BLaER1 treated with 17β-estradiol and CSF1 and Interleukin-3, amounts not matched to agents 10 nM and 100 nM (cell line): Measurements from ENCODE around the gene GPR150.
"Not testable (repeated sequence)": the region's sequence is repeated elsewhere in the genome, so short reads cannot be mapped to it uniquely, and the experiment has no call there.

Experiments used
- H3K27ac ChIP-seq, 11 experiments: shearing (Covaris generic); formaldehyde crosslinking; 2 replicates each; pipeline ENCODE4 v1.8.1; 2022
- H3K27me3 ChIP-seq, 11 experiments: shearing (Covaris generic); formaldehyde crosslinking; 2 replicates each; pipeline ENCODE4 v1.8.1; 2022
- H3K36me3 ChIP-seq, 11 experiments: shearing (Covaris generic); formaldehyde crosslinking; 2 replicates each; pipeline ENCODE4 v1.8.1; 2022
- H3K4me1 ChIP-seq, 10 experiments: shearing (Covaris generic); formaldehyde crosslinking; 2 replicates each; pipeline ENCODE4 v1.8.1; 2022
- H3K4me2 ChIP-seq, 11 experiments: shearing (Covaris generic); formaldehyde crosslinking; 2 replicates each; pipeline ENCODE4 v1.8.1; 2022
- H3K4me3 ChIP-seq, 10 experiments: shearing (Covaris generic); formaldehyde crosslinking; 2 replicates each; pipeline ENCODE4 v1.8.1; 2022
- H3K9ac ChIP-seq, 11 experiments: shearing (Covaris generic); formaldehyde crosslinking; 2 replicates each; pipeline ENCODE4 v1.8.1; 2022
- H3K9me3 ChIP-seq, 11 experiments: shearing (Covaris generic); formaldehyde crosslinking; replicated peaks in 1 of 11; 2 replicates each; pipeline ENCODE4 v1.8.1; 2022
- H4K20me1 ChIP-seq, 11 experiments: shearing (Covaris generic); formaldehyde crosslinking; 2 replicates each; pipeline ENCODE4 v1.8.1; 2022
- Cebpa-rat ChIP-seq, 11 experiments: shearing (Covaris generic); IDR thresholded peaks; 2 replicates each; pipeline ENCODE4 v1.8.1; 2022

The GPR150 gene

GRCh38 chr5:95628933-95629332 lies 9.0 kb downstream of the GPR150 start:
- peaks cover 0 to 19% (median 10%) of the 10 kb centered on the region in 11 experiments; a peak in 11 of 22 replicates for H3K9me3 ChIP-seq
- no peak overlapping the region for H3K27ac ChIP-seq
- no peak overlapping the region for H3K4me3 ChIP-seq
- no peaks in the 10 kb centered on the region for H3K27me3 ChIP-seq
- TF ChIP-seq Cebpa-rat (IDR thresholded peaks at IDR 0.05): no peak
- H3K9ac ChIP-seq: no peak overlapping the region
- H3K4me1 ChIP-seq: peaks cover 17 to 44% (median 36%) of the 10 kb centered on the region in 10 experiments; a peak in 19 of 20 replicates
- peak overlapping the region in 7 of 11 experiments; percentile 18 to 62 (median 33); a peak in 10 of 22 replicates for H3K4me2 ChIP-seq
- no peaks in the 10 kb centered on the region for H3K36me3 ChIP-seq
- H4K20me1 ChIP-seq: no peaks in the 10 kb centered on the region

GRCh38 chr5:95630394-95630917 lies 10.6 kb downstream of the GPR150 start:
- H3K4me2 ChIP-seq: peak overlapping the region in 10 of 11 experiments; percentile 0 to 69 (median 58); a peak in 17 of 22 replicates
- no peaks in the 10 kb centered on the region for H3K27me3 ChIP-seq
- peak overlapping the region in 3 of 11 experiments; percentile 1 to 33 (median 7); a peak in 1 of 22 replicates for H3K27ac ChIP-seq
- no peak overlapping the region for H3K4me3 ChIP-seq
- no peak overlapping the region for H3K9ac ChIP-seq
- peaks cover 17 to 44% (median 36%) of the 10 kb centered on the region in 10 experiments; a peak in 19 of 20 replicates for H3K4me1 ChIP-seq
- H4K20me1 ChIP-seq: no peaks in the 10 kb centered on the region
- TF ChIP-seq Cebpa-rat (IDR thresholded peaks at IDR 0.05): no peak
- H3K36me3 ChIP-seq: no peaks in the 10 kb centered on the region
- peaks cover 0 to 19% (median 10%) of the 10 kb centered on the region in 11 experiments; a peak in 11 of 22 replicates for H3K9me3 ChIP-seq

- no peak for TF ChIP-seq Cebpa-rat (IDR thresholded peaks at IDR 0.05)
- Histone ChIP-seq H3K27ac (peak overlapping the region in 5 of 11 experiments; percentile 7 to 44 (median 22); a peak in 4 of 22 replicates), H3K36me3 (no peaks in the 10 kb centered on the region), H3K9me3 (peaks cover 0 to 19% (median 10%) of the 10 kb centered on the region in 11 experiments; a peak in 11 of 22 replicates), H3K4me1 (peaks cover 17 to 44% (median 36%) of the 10 kb centered on the region in 10 experiments; a peak in 19 of 20 replicates), H3K4me2 (peak overlapping the region; percentile 19 to 69 (median 57); a peak in 20 of 22 replicates), H3K27me3 (no peaks in the 10 kb centered on the region), H4K20me1 (no peaks in the 10 kb centered on the region), H3K4me3 (no peak overlapping the region), H3K9ac (no peak overlapping the region)
Measured at GRCh38 chr5:95631255-95631958, 11.5 kb downstream of the GPR150 start.

GRCh38 chr5:95631991-95632675 lies 12.2 kb downstream of the GPR150 start:
- Histone ChIP-seq H4K20me1 (no peaks in the 10 kb centered on the region), H3K4me2 (peak overlapping the region; percentile 19 to 69 (median 57); a peak in 20 of 22 replicates), H3K4me1 (peaks cover 17 to 44% (median 36%) of the 10 kb centered on the region in 10 experiments; a peak in 19 of 20 replicates), H3K27me3 (no peaks in the 10 kb centered on the region), H3K36me3 (no peaks in the 10 kb centered on the region), H3K9me3 (peaks cover 0 to 19% (median 10%) of the 10 kb centered on the region in 11 experiments; a peak in 11 of 22 replicates), H3K9ac (no peak overlapping the region), H3K27ac (peak overlapping the region in 10 of 11 experiments; percentile 18 to 64 (median 44); a peak in 15 of 22 replicates), H3K4me3 (no peak overlapping the region)
- TF ChIP-seq Cebpa-rat (IDR thresholded peaks at IDR 0.05): no peak

- not testable (repeated sequence) for H3K9ac ChIP-seq, H3K27me3 ChIP-seq, H4K20me1 ChIP-seq, H3K27ac ChIP-seq, H3K36me3 ChIP-seq, H3K4me2 ChIP-seq, H3K4me3 ChIP-seq
- Histone ChIP-seq H3K4me1 (peaks cover 17 to 44% (median 36%) of the 10 kb centered on the region in 10 experiments; a peak in 19 of 20 replicates), H3K9me3 (peaks cover 0 to 19% (median 10%) of the 10 kb centered on the region in 11 experiments; a peak in 11 of 22 replicates)
Measured at GRCh38 chr5:95632942-95633341, 13.1 kb downstream of the GPR150 start.

- H3K4me2 ChIP-seq: no peak overlapping the region
- H3K4me3 ChIP-seq: no peak overlapping the region
- peaks cover 17 to 37% (median 30%) of the 10 kb centered on the region in 10 experiments; a peak in 19 of 20 replicates for H3K4me1 ChIP-seq
- no peaks in the 10 kb centered on the region for H3K27me3 ChIP-seq
- H3K36me3 ChIP-seq: no peaks in the 10 kb centered on the region
- no peak overlapping the region for H3K27ac ChIP-seq
- no peak overlapping the region for H3K9ac ChIP-seq
- no peak for TF ChIP-seq Cebpa-rat (IDR thresholded peaks at IDR 0.05)
- H4K20me1 ChIP-seq: no peaks in the 10 kb centered on the region
- peaks cover 0 to 14% (median 7%) of the 10 kb centered on the region in 11 experiments; a peak in 11 of 22 replicates for H3K9me3 ChIP-seq
Measured at GRCh38 chr5:95633671-95634070, 13.8 kb downstream of the GPR150 start.

- Histone ChIP-seq H3K4me1 (peaks cover 15 to 33% (median 26%) of the 10 kb centered on the region in 10 experiments; a peak in 18 of 20 replicates), H4K20me1 (no peaks in the 10 kb centered on the region), H3K27ac (no peak overlapping the region), H3K4me2 (no peak overlapping the region), H3K4me3 (no peak overlapping the region), H3K27me3 (no peaks in the 10 kb centered on the region), H3K9ac (no peak overlapping the region), H3K9me3 (peaks cover 0 to 12% (median 5%) of the 10 kb centered on the region in 11 experiments; a peak in 10 of 22 replicates), H3K36me3 (no peaks in the 10 kb centered on the region)
- TF ChIP-seq Cebpa-rat (IDR thresholded peaks at IDR 0.05): no peak
Measured at GRCh38 chr5:95634081-95634480, 14.2 kb downstream of the GPR150 start.

- Histone ChIP-seq H3K36me3 (no peaks in the 10 kb centered on the region), H3K4me2 (no peak overlapping the region), H3K9me3 (no peaks in the 10 kb centered on the region), H3K27me3 (no peaks in the 10 kb centered on the region), H4K20me1 (no peaks in the 10 kb centered on the region), H3K4me1 (no peaks in the 10 kb centered on the region), H3K27ac (no peak overlapping the region), H3K9ac (no peak overlapping the region), H3K4me3 (no peak overlapping the region)
- no peak for TF ChIP-seq Cebpa-rat (IDR thresholded peaks at IDR 0.05)
Measured at GRCh38 chr5:95638632-95639031, 18.7 kb downstream of the GPR150 start.

- H3K9me3 ChIP-seq: no peaks in the 10 kb centered on the region
- H3K9ac ChIP-seq: no peak overlapping the region
- H4K20me1 ChIP-seq: no peaks in the 10 kb centered on the region
- no peak overlapping the region for H3K4me2 ChIP-seq
- peaks cover 3 to 20% (median 13%) of the 10 kb centered on the region in 10 experiments; a peak in 18 of 20 replicates for H3K4me1 ChIP-seq
- no peak for TF ChIP-seq Cebpa-rat (IDR thresholded peaks at IDR 0.05)
- no peaks in the 10 kb centered on the region for H3K36me3 ChIP-seq
- no peak overlapping the region for H3K4me3 ChIP-seq
- H3K27me3 ChIP-seq: no peaks in the 10 kb centered on the region
- H3K27ac ChIP-seq: no peak overlapping the region
Measured at GRCh38 chr5:95641741-95642220, 21.9 kb downstream of the GPR150 start.
